ENCODE data around the gene RBM8A. TPM values are rescaled to one million over a fixed set of nuclear protein-coding genes. Genes with fewer than 3 reads are reported as not detected.

RBM8A gene
- polyA plus RNA-seq, 1 of the 3 experiments (the other 2 are of a cell fraction), result 236 TPM

GRCh38 chr1:145892486-145893087 lies 34.7 kb downstream of the RBM8A start:
- H3K9ac ChIP-seq, result peak overlapping the region; percentile 71
- no peaks in the 10 kb centered on the region for H3K9me2 ChIP-seq
- peak overlapping the region; percentile 15 to 42; a peak in 3 of 4 replicates for H3K4me3 ChIP-seq (ENCODE audit: low read depth in 2 of 2, low read length in 1 of 2)
- H3K27ac ChIP-seq (ENCODE audit: low read depth in 2 of 2, low read length in 1 of 2), result peak overlapping the region; percentile 94 to 98
- H3K4me2 ChIP-seq, result peak overlapping the region; percentile 79
- H2AFZ ChIP-seq (ENCODE audit: low read depth), result no peak overlapping the region; the same call in 1 of the 2 replicates
- H3K36me3 ChIP-seq (replicated peaks in 1 of 2; ENCODE audit: control insufficient read depth in 1 of 2, insufficient read depth in 2 of 2, low read length in 1 of 2), result no peaks in the 10 kb centered on the region
- H3K27me3 ChIP-seq (ENCODE audit: insufficient read depth), result no peaks in the 10 kb centered on the region
- H3K79me2 ChIP-seq (ENCODE audit: insufficient read depth), result no peaks in the 10 kb centered on the region
- peaks cover 20% of the 10 kb centered on the region for H3F3A ChIP-seq (replicated peaks; ENCODE audit: insufficient read depth)
- no peak for DNase-seq
- peaks cover 21 to 28% of the 10 kb centered on the region in 2 experiments for H3K4me1 ChIP-seq (ENCODE audit: control insufficient read depth in 1 of 2, insufficient read depth in 2 of 2, low read depth in 1 of 2, low read length in 1 of 2)
- WGBS (ENCODE audit: low lambda C conversion rate), result 47% methylated on average over 3 of the region's 3 CpGs
- H4K20me1 ChIP-seq (ENCODE audit: insufficient read depth), result no peaks in the 10 kb centered on the region
- peak; percentile 72 for TF ChIP-seq NFIC (IDR thresholded peaks at IDR 0.05; ENCODE audit: borderline replicate concordance)
- no peak for TF ChIP-seq RAD21 (IDR thresholded peaks at IDR 0.05; ENCODE audit: low read length)
- ChIA-PET CTCF (interaction anchor here (0.7 to 11.0 kb wide), 43 partner anchors 8 to 289 kb away, joined by 3 to 281 read pairs (median 8); partner anchors contain the start of genes ANKRD34A, HJV, ITGA10 and NUDT17), POLR2A (interaction anchor here (1.3 to 1.7 kb wide), 2 partner anchors 34 to 35 kb away, joined by 4 to 7 read pairs; partner anchors contain the start of genes PIAS3 and RBM8A)
- no peaks in the 10 kb centered on the region for H3K9me3 ChIP-seq

GRCh38 chr1:145891587-145892485 lies 35.4 kb downstream of the RBM8A start:
- peaks cover 21 to 28% of the 10 kb centered on the region in 2 experiments for H3K4me1 ChIP-seq (ENCODE audit: control insufficient read depth in 1 of 2, insufficient read depth in 2 of 2, low read depth in 1 of 2, low read length in 1 of 2)
- peak overlapping the region; percentile 86 for H2AFZ ChIP-seq (ENCODE audit: low read depth)
- H3K4me3 ChIP-seq (ENCODE audit: low read depth in 2 of 2, low read length in 1 of 2), result peak overlapping the region; percentile 15 to 42
- peak overlapping the region; percentile 71 for H3K9ac ChIP-seq
- no peaks in the 10 kb centered on the region for H3K79me2 ChIP-seq (ENCODE audit: insufficient read depth)
- peak overlapping the region; percentile 94 to 98 for H3K27ac ChIP-seq (ENCODE audit: low read depth in 2 of 2, low read length in 1 of 2)
- no peaks in the 10 kb centered on the region for H4K20me1 ChIP-seq (ENCODE audit: insufficient read depth)
- H3K9me3 ChIP-seq, result no peaks in the 10 kb centered on the region
- H3K9me2 ChIP-seq, result no peaks in the 10 kb centered on the region
- H3K36me3 ChIP-seq (replicated peaks in 1 of 2; ENCODE audit: control insufficient read depth in 1 of 2, insufficient read depth in 2 of 2, low read length in 1 of 2), result no peaks in the 10 kb centered on the region
- H3F3A ChIP-seq (replicated peaks; ENCODE audit: insufficient read depth), result peaks cover 20% of the 10 kb centered on the region
- POLR2A ChIA-PET, result interaction anchor here (0.7 to 1.7 kb wide), 3 partner anchors 17 to 36 kb away, joined by 4 to 7 read pairs (median 5); partner anchors contain the start of genes PIAS3 and RBM8A
- WGBS (ENCODE audit: low lambda C conversion rate), result under 1% methylated on average over 6 of the region's 6 CpGs
- peak overlapping the region; percentile 79 for H3K4me2 ChIP-seq
- CTCF ChIA-PET, result interaction anchor here (0.6 to 11.0 kb wide), 44 partner anchors 9 to 288 kb away, joined by 3 to 281 read pairs (median 8); partner anchors contain the start of genes ANKRD34A, HJV, ITGA10 and NUDT17
- H3K27me3 ChIP-seq (ENCODE audit: insufficient read depth), result no peaks in the 10 kb centered on the region
- DNase-seq, result peak; percentile 87
- TF ChIP-seq GATA2 (CRISPR knock-in tag; IDR thresholded peaks at IDR 0.05) (no peak), RAD21 (IDR thresholded peaks at IDR 0.05; ENCODE audit: low read length) (peak; percentile 95), TCF12 (IDR thresholded peaks at IDR 0.05) (peak; percentile 95), NRF1 (IDR thresholded peaks at IDR 0.05; ENCODE audit: low read depth, low read length) (no peak), MEF2A (IDR thresholded peaks at IDR 0.05; ENCODE audit: borderline replicate concordance, low read depth) (peak; percentile 53; the same call in 1 of the 2 replicates), POLR2AphosphoS5 (IDR thresholded peaks at IDR 0.05; ENCODE audit: low read depth, low read length) (peak; percentile 83), JUND (IDR thresholded peaks at IDR 0.05) (peak; percentile 89), RCOR1 (IDR thresholded peaks at IDR 0.05; ENCODE audit: low read length) (peak; percentile 60), EP300 (IDR thresholded peaks at IDR 0.05; ENCODE audit: borderline replicate concordance in 1 of 2, low read depth in 1 of 2, low read length in 1 of 2) (peak; percentile 29 to 76; a peak in 3 of 4 replicates), ZBTB33 (IDR thresholded peaks at IDR 0.05; ENCODE audit: borderline replicate concordance, low read depth) (no peak), FOXJ3 (CRISPR knock-in tag; IDR thresholded peaks at IDR 0.05) (no peak), EZH2phosphoT487 (IDR thresholded peaks at IDR 0.05; ENCODE audit: borderline replicate concordance, low read depth) (no peak), REST (IDR thresholded peaks at IDR 0.05; ENCODE audit: low read depth, low read length) (peak; percentile 58; the same call in 1 of the 2 replicates), MAX (IDR thresholded peaks at IDR 0.05; ENCODE audit: low read depth) (peak; percentile 50; the same call in 1 of the 2 replicates), GABPA (IDR thresholded peaks at IDR 0.05; ENCODE audit: low read depth) (no peak), USF1 (IDR thresholded peaks at IDR 0.05; ENCODE audit: borderline replicate concordance, low read depth) (no peak; the same call in 1 of the 2 replicates), MXI1 (IDR thresholded peaks at IDR 0.05; ENCODE audit: low read depth, low read length) (no peak; the same call in 1 of the 2 replicates)

All from SK-N-SH (cell line).